ENCODE data around the gene LAMA2.

- no peak for TF ChIP-seq YY1 (IDR thresholded peaks at IDR 0.05; ENCODE audit: low read depth)
- TF ChIP-seq TEAD4 (IDR thresholded peaks at IDR 0.05) = no peak
- TF ChIP-seq REST (IDR thresholded peaks at IDR 0.05; ENCODE audit: low read depth) = no peak
- TF ChIP-seq ZBTB7A (IDR thresholded peaks at IDR 0.05; ENCODE audit: low read depth) = no peak
- TF ChIP-seq NFIC (IDR thresholded peaks at IDR 0.05) = no peak
- no peak for TF ChIP-seq MAX (IDR thresholded peaks at IDR 0.05)
- no peak for TF ChIP-seq RAD21 (IDR thresholded peaks at IDR 0.05; ENCODE audit: low read depth)
- no peak for TF ChIP-seq CEBPB (IDR thresholded peaks at IDR 0.05)
- TF ChIP-seq USF1 (IDR thresholded peaks at IDR 0.05) = no peak
Measured at GRCh38 chr6:129117355-129117754, 234.4 kb downstream of the LAMA2 start.
